Stromal cell of bone marrow (primary cell): ENCODE data around the gene RAB7B.
A peak's percentile ranks its signal among the peaks of the same experiment; 100 is the strongest.

Source experiments
- DNase-seq: peaks from one replicate; pipeline ENCODE4 v3.0.0-alpha.2; 2012; ENCODE audit warnings: low read depth

The RAB7B gene

GRCh38 chr1:205948886-205949285, 54.3 kb downstream of the RAB7B start:
- DNase-seq: no peak

GRCh38 chr1:205948039-205948438, 55.2 kb downstream of the RAB7B start:
- DNase-seq: no peak

DNA sequence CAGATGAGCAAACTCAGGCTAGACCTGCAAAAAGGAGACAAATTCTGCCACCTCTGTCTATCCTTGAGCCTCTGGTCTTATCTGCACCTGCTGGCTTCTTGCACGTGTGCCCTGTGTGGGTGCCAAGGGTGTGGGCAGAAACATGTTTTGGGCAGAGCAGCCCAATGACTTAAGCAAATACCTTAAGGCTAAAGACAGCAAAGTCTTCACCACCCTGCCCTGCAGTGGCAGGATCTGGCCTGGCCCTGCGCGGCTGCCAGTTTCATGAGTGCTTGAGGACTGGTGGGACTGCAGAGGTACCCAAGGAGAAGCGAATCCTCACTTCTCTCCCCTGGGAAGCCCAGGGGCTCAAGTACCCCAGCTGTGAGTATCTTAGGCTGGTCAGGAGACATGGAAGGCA, 56.2 kb downstream of the RAB7B start:
- no peak for DNase-seq

DNA sequence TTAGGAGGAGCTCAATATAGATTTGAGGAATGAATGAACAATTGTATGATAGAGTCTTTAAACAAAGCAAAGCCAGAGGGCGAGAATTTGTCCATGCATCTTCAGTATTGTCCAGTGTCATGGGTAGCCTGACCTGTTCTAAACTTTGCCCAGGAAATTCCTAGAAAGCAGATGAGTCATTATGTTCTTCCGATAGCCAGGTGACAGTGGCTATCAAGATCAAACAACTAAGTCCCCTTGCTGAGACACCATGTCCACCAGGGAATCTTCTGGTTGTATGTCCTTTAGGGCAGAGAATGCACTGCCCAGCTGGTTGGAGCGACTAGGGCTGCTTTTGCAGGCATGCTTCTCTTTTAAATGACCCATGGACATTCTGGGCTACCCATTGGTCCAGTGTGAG, 58.1 kb downstream of the RAB7B start:
- DNase-seq: no peak

- DNase-seq: no peak
Measured at GRCh38 chr1:205944525-205944924, 58.7 kb downstream of the RAB7B start.

DNA sequence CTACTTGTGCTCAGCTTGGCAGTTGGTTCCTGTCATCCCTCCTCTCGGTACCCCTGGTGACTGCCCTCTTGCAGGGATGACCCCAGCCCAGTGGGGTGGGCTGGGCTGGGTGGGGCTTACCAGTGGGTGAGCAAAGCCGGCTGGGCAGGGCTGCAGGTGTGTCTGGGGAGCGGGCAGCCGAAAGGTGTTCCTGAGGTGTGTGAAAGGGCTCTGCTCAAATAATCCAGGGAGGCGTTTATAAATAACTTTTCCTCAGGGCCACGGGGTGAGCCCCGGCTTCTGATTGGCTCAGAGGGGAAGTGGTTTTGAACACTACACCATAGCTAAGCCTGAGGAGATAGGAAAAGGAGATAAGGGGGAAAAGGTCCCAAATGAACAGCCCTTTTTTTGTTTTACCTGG, 60.0 kb downstream of the RAB7B start, which contains the start of gene SLC26A9:
TSS of gene SLC26A9 (minus strand) at position 212 of the 400 bp plus-strand sequence. CDS start 7,636 bp downstream, outside the sequence.
- DNase-seq: no peak

GRCh38 chr1:205942631-205943159, 60.5 kb downstream of the RAB7B start:
- no peak for DNase-seq

GRCh38 chr1:205940710-205941109, 62.5 kb downstream of the RAB7B start:
- DNase-seq: no peak

GRCh38 chr1:205939690-205940330, 63.4 kb downstream of the RAB7B start:
- DNase-seq: no peak

- no peak for DNase-seq
Measured at GRCh38 chr1:205938682-205939081, 64.5 kb downstream of the RAB7B start.

- no peak for DNase-seq
Measured at GRCh38 chr1:205936846-205937586, 66.2 kb downstream of the RAB7B start.

DNA sequence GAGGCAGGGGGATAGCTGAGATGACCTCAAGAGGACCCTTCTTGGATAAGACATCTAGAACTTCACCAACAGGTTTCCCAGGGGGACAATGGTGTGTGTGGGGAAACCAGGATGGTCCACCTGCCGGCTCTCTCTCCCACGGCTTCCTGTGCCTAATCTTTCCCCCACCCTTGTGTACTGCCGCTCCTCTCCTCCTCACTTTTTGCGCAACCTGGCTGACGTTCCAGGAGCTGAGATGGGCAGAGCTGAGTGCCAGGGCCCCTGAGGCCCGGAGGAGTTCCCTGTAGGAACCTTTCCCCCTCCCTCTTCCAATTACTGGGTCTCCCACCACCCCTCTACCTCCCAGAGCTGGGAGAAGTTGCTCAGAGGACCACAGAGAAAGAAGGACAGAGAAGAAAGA, 66.9 kb downstream of the RAB7B start:
- DNase-seq: no peak

DNA sequence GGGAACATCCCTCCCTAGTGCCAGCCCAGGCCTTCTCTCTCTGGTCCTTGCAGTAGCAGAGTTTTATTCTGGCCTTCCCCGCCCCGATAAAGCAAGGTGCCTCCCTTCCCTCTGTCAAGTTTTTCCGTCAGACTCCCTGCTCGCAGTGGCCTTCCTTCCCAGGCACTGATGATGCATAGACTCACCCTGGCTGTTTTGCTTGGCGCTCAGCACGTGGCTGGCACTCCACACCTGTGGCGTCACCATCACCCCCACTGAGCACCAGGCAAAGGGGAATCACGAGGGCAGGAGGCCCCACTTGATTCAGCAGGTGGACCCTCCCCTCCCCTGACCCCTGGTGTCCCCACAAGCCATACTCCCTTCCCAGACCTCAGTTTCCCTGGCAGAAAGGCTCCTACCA, 67.3 kb downstream of the RAB7B start:
- DNase-seq: no peak

DNA sequence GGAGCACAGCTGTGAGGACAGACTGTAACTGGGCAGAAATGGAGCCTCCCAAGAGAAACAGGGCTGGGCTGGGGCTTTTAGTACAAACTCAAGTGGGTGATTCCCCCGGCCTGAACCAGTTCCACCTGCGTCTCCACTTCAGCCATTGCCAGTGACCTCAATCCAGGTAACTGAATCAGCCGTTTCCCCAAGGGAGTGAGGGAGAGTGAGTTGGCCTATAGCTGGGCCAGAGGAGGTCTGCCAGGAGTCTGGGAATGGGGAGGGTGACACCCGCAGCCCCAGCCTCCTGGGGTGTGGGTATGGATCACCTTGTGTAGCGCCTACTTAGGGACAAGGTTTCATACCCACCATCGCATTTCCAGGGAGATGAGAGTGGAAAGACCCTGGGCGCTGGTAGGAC, 68.4 kb downstream of the RAB7B start:
- no peak for DNase-seq

- peak; percentile 58 for DNase-seq
Measured at GRCh38 chr1:205933671-205934618, 69.2 kb downstream of the RAB7B start.

DNA sequence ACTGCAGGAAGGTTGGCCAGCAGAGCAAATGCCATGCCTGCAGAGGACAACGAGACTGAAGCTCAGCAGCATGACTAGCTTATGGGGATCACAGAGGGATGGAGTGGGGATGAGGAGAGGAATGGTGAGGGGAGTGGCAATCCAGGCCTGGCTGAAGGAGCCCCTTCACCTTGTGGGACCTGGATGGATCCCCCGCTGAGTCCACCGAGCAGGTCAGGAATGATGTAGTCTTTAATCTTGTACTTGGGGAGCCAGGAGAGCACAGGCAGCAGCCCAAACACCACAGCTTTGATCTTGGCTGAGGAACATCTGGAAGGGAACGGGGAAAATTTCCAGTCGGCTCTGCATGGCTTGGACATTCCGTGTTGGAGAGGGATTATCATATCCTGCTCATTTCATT, 70.4 kb downstream of the RAB7B start:
- no peak for DNase-seq

- no peak for DNase-seq
Measured at GRCh38 chr1:205930799-205931281, 72.4 kb downstream of the RAB7B start.

DNA sequence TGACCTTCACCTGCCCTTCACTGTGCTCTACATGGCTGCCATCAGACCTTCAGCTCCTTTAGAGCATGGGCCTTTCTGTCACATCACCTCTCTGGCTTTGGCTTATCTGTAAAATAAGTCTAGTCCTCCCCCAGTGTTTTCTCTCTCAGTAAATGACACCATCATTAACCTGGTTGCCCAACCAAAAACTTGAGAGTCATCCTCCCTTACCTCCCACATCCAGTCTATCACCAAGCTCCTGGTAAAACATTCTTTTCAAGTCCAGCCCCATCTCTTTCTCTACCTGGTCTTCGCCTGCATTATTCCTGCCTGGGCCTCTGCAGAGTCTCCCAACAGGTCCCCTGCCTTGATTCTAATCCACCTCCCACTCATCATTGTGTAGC, 73.0 kb downstream of the RAB7B start:
- DNase-seq: no peak

- no peak for DNase-seq
Measured at GRCh38 chr1:205929496-205930194, 73.5 kb downstream of the RAB7B start.

DNA sequence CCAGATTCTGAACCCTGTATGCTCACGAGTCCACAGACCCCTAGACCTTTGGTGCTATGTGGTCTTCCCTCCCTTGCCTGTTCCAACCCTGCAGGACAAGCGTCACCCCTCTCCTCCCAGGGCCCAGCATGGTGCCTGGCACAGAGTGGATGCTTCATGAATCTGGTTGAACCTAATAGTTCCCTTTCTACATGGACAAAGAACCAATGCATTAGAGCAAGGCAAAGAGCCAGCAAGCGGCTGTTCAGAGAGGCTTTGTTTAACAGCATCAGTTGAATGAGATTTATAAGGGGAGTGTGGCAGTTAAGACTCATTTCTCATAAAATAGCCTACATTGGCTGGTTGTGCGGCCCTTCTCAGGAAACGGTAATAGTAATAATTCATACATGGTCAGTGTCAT, 74.9 kb downstream of the RAB7B start:
- no peak for DNase-seq

DNA sequence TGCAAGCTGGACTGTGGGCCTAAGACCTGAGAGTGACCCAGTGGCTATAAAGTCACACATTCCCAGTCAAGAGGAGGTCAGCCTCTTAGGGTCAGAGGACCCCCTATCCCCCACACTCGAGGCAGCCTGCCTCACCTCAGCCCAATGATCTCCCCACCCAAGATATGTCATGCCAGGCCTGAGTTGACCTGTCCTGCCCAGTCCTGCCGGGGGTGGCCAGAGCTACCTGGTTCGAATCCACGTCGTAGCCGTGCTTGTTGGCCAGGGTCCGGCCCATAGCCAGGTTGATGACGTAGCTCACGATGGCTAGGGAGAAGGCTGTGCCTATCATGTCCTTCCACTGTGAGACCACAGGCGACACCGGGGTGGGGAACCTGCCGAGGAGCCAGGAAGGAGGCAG, 75.5 kb downstream of the RAB7B start:
- no peak for DNase-seq

GRCh38 chr1:205927247-205927646, 75.9 kb downstream of the RAB7B start:
- DNase-seq: no peak
